HL-60 (cell line): Measurements from ENCODE around the gene CAMTA1.

Experiments used
- DNase-seq, 2 experiments: peaks; one replicate each; pipeline ENCODE4 v3.0.0-alpha.2; 2010 to 2020; ENCODE audit warnings: low read depth in 1 of 2, low spot score in 1 of 2
- H3K27ac ChIP-seq: fragments of 250-450 bp; sonication (Bioruptor Pico); replicated peaks from 2 replicates; pipeline ENCODE4 v1.5.1; 2020; ENCODE audit warnings: mild to moderate bottlenecking, moderate library complexity
- H3K27me3 ChIP-seq: fragments of 250-450 bp; sonication (Bioruptor Pico); 2 replicates; pipeline ENCODE4 v1.5.1; 2021; ENCODE audit warnings: mild to moderate bottlenecking, moderate library complexity; ENCODE audit not compliant: insufficient read depth, poor library complexity, severe bottlenecking
- H3K4me3 ChIP-seq: replicated peaks from 2 replicates; pipeline ENCODE4 v1.5.1; 2011; ENCODE audit warnings: mild to moderate bottlenecking, control low read depth, low read length; ENCODE audit not compliant: insufficient read depth
- GABPA ChIP-seq: IDR thresholded peaks from 2 replicates; pipeline ENCODE4 v1.6.1; 2012; ENCODE audit warnings: low read depth
- POLR2AphosphoS5 ChIP-seq: IDR thresholded peaks from 2 replicates; pipeline ENCODE4 v1.6.1; 2012; ENCODE audit warnings: low read depth
- SPI1 ChIP-seq: IDR thresholded peaks from 2 replicates; pipeline ENCODE4 v1.6.1; 2012; ENCODE audit warnings: low read depth, mild to moderate bottlenecking, borderline replicate concordance
- TF ChIP-seq, protein P1 (sequence below): IDR thresholded peaks from one replicate; pipeline ENCODE4 v1.5.1; 2011; ENCODE audit warnings: low read length, control low read depth, inconsistent platforms; ENCODE audit not compliant: insufficient read depth
- TF ChIP-seq, protein P2 (sequence below): IDR thresholded peaks from 2 replicates; pipeline ENCODE4 v1.6.1; 2012; ENCODE audit warnings: low read depth; ENCODE audit not compliant: insufficient replicate concordance

CAMTA1 gene

GRCh38 chr1:7345516-7345915, 560.3 kb downstream of the CAMTA1 start:
- Histone ChIP-seq H3K4me3 (no peak overlapping the region), H3K27ac (no peak overlapping the region), H3K27me3 (no peaks in the 10 kb centered on the region)
- no peak for DNase-seq
- TF ChIP-seq GABPA (no peak), SPI1 (no peak)
- TF ChIP-seq, protein P1, sequence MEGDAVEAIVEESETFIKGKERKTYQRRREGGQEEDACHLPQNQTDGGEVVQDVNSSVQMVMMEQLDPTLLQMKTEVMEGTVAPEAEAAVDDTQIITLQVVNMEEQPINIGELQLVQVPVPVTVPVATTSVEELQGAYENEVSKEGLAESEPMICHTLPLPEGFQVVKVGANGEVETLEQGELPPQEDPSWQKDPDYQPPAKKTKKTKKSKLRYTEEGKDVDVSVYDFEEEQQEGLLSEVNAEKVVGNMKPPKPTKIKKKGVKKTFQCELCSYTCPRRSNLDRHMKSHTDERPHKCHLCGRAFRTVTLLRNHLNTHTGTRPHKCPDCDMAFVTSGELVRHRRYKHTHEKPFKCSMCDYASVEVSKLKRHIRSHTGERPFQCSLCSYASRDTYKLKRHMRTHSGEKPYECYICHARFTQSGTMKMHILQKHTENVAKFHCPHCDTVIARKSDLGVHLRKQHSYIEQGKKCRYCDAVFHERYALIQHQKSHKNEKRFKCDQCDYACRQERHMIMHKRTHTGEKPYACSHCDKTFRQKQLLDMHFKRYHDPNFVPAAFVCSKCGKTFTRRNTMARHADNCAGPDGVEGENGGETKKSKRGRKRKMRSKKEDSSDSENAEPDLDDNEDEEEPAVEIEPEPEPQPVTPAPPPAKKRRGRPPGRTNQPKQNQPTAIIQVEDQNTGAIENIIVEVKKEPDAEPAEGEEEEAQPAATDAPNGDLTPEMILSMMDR = no peak

DNA sequence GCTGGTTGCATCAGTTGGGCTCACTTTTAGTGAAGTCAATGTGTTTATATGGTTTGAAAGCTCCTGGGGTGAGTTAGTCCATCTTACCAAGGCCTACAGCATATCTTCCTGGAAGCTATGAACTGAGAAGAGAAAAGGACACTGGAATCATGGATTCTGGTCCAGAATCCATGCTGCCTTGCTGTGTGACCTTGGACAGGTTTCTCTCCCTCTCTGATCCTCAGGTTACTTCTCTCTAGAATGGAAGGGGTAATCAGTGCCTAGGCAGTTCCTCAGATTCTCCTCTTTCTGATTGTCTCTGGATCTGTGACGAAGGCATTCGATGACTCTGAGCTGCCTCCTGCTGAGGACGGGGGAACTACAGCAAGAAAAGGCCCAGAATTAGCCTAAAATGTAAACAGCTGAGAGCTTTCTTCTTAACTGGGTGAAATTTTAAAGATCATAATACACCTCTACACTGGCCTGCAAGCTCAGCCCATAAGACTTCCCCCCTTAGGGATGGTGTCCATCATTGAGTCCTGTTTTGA, 560.9 kb downstream of the CAMTA1 start:
- no peak overlapping the region for H3K4me3 ChIP-seq
- no peak overlapping the region for H3K27ac ChIP-seq
- no peaks in the 10 kb centered on the region for H3K27me3 ChIP-seq
- DNase-seq = no peak
- TF ChIP-seq SPI1 (no peak), POLR2AphosphoS5 (no peak), GABPA (no peak)
- TF ChIP-seq, protein P1 = no peak
- TF ChIP-seq, protein P2, sequence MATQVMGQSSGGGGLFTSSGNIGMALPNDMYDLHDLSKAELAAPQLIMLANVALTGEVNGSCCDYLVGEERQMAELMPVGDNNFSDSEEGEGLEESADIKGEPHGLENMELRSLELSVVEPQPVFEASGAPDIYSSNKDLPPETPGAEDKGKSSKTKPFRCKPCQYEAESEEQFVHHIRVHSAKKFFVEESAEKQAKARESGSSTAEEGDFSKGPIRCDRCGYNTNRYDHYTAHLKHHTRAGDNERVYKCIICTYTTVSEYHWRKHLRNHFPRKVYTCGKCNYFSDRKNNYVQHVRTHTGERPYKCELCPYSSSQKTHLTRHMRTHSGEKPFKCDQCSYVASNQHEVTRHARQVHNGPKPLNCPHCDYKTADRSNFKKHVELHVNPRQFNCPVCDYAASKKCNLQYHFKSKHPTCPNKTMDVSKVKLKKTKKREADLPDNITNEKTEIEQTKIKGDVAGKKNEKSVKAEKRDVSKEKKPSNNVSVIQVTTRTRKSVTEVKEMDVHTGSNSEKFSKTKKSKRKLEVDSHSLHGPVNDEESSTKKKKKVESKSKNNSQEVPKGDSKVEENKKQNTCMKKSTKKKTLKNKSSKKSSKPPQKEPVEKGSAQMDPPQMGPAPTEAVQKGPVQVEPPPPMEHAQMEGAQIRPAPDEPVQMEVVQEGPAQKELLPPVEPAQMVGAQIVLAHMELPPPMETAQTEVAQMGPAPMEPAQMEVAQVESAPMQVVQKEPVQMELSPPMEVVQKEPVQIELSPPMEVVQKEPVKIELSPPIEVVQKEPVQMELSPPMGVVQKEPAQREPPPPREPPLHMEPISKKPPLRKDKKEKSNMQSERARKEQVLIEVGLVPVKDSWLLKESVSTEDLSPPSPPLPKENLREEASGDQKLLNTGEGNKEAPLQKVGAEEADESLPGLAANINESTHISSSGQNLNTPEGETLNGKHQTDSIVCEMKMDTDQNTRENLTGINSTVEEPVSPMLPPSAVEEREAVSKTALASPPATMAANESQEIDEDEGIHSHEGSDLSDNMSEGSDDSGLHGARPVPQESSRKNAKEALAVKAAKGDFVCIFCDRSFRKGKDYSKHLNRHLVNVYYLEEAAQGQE = no peak

- TF ChIP-seq SPI1 (no peak), GABPA (no peak), POLR2AphosphoS5 (no peak)
- TF ChIP-seq, protein P1 = no peak
- TF ChIP-seq, protein P2 = no peak
- H3K27ac ChIP-seq = no peak overlapping the region
- H3K4me3 ChIP-seq = no peak overlapping the region
- H3K27me3 ChIP-seq = no peaks in the 10 kb centered on the region
- no peak for DNase-seq
Measured at GRCh38 chr1:7346600-7347570, 561.6 kb downstream of the CAMTA1 start.
